HG03039 (cell line): Measurements from ENCODE around the gene STX19.
"Not testable (repeated sequence)": the region's sequence is repeated elsewhere in the genome, so short reads cannot be mapped to it uniquely, and the experiment has no call there.

ENCODE experiments used
- ATAC-seq: cut with Tn5 transposase; IDR thresholded peaks from one replicate; pipeline ENCODE4 v1.9.1; 2021; ENCODE audit warnings: mild to moderate bottlenecking, moderate library complexity; ENCODE audit not compliant: unreplicated experiment

Gene STX19, protein sequence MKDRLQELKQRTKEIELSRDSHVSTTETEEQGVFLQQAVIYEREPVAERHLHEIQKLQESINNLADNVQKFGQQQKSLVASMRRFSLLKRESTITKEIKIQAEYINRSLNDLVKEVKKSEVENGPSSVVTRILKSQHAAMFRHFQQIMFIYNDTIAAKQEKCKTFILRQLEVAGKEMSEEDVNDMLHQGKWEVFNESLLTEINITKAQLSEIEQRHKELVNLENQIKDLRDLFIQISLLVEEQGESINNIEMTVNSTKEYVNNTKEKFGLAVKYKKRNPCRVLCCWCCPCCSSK

DNA sequence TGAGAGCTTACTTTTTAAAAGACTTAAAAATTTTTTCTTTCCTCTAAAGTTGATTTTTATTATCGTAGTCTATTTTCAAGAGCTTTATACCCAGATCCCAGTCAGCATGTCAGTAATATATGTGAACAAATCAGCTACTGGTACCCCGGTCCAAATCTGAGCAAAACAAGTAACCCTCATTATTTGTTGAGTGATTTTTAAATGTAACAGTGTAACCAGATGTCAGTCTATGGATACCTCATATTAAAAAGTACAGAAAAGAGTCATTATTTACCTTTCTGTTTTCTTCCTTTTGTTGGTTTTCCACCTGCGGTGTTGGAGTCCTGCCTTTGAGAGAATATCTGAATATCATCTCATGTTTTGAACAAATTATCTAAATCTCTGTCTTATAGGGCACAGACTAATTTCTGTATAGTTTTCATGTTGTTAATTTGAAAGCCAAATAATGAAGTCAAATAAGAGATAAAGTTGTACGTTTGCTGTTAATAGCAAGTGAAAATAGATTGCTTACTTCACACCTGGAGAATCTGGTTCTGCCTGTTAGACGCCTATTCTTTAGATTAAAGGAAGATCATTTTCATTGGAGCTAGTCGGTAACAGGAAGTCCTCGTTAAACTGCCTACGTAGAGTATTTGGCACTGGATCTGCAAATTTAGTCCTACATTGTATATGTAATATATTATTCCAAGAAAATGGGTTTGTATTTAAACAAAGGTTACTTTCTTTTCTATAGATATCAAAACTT lies at the start of gene STX19:
Gene STX19 (minus strand): TSS at position 505 of the 745 bp plus-strand sequence. CDS start 13,328 bp downstream, outside the sequence.
- ATAC-seq: no peak

DNA sequence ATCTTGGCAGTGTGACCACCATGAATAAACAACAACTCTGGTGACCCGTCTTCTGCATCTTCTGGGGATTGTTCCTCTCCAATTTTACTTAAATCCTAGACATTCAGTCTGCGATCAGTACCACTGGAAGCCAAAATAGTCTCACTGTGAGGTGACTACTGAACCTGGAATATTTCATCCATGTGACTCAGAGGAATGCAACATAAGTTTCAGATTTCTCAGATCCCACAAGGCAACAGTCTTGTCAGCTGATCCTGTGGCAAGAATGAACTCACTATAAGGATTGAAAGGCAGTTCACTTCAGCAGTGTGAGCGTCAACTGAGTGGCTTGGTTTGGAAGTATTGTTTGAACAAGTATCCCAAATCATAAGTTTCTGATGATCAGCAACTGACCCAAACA lies 47.7 kb upstream of the STX19 start:
- ATAC-seq: no peak

DNA sequence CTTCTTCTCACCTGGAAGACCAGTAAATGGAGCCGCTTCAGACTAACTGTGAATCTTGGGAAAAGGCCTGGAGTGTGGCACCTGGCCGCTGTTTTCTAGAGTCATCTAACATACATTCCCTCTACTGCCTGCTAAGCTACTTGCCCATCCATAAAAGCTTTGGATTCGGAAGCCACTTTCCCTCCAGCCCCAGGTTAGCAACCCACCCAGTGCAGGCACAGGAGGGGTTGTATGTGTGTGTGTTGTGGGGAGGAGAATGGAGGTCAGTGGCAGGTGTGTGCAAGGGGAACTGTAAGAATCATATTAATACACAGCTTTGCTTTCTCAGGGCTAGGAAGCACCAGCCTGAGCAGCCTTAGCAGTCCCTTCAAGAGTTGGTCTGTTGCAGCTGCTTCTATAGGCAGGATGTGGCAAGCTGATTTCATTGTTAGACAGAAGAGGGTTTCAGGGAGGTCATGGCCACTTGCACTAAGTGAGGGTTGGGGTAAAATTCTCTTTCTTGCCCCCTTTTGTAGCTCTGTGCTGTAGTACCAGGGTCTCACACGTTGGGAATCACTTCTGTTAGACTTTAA lies 43.4 kb upstream of the STX19 start:
- peak; percentile 57 for ATAC-seq

DNA sequence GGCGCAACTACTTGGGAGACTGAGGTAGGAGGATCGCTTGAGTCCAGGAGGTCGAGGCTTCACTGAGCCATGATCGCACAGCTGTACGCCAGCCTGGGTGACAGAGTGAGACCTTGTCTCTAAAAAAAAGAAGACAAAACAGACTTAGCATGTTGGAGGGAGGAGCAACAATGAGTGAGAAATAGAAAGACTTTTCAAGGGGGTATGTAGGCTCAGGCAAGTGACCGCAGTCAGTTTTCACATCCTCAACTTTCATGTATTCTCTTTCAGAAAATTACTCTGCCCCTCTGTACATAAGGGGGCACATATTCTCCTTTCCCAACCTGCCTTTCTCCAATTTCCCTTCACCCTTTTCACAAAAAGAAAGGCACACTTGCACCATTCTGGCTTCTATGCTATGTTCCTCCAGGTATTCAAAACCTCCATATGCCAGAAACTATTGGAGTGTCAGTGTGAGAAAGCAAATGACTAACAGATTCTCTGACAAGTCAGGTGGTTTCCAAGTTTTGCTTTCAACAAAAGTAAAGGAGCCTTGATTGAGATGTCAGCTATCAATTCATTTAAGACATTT lies 42.0 kb upstream of the STX19 start:
- ATAC-seq: peak; percentile 52

DNA sequence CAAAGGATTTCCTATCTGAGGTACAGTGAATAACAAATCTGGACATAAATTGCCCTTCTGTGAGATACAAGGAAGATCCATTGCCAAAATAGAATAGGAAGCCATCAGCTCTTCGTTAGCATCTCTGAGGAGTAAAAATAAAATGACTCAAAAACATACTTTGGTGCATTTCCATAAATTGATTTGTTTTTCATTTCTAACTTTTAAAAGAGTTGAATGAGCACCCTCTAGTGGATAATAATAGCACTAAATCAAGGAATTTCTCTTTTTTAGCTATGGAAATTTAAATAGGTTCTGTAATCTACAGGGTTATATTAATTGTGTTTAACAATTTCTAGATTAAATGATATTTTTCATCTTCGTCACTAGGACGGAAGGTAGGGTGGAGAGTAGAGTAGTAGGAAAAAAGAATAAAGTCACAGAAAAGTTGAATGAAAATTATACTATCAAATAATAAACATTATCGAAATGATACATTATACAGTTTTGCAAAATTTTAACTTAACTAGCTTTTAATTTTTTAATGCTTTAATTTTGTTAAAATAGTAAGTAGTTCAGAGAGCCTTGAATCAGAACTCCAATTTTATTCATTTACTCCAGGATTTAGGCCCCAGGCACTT lies 40.9 kb upstream of the STX19 start:
- no peak for ATAC-seq

DNA sequence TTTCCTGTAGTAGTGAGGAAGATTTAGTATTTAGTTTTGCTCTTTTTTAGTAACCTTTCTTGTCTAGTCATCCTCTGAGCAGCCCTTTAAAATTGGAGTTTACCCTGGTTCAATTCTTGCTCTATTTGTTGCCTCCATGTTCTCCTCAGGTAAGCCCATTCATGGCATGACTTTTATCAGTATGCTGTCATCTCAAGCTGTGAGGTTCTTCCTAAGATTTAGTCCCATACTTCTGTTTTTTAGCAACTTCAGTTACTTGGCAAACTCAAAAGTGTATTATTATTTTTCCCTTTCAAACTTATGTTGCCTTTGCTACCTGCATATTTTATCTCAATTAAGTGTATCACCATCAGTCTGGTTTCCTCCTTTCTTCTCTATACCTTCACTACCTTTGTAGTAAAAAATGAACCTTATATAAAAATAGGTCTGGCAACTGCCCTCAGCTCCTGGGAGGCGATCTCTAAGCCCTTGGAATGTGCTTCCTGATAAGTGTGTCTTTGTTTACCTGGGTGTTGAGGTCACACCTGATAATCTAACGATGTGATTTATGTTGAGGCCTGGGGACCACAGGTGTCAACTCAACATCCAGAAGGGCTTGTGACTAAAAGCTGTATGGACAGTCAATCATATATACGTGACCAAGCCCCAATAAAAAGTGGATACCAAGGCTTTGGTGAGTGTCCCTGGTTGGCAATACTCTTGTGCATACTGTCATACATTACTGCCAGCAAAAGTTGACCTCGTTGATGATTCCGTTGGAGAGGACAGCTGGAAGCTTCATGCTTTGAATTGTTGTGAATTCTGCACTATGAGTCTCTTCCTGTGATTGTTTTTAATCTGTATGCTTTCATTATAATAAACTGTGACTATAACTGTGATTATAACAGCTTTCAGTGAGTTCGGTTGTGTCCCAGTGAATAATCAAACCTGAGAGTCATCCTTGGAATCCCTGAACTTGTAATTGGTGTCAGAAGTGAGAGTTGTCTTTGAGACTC lies 38.4 kb upstream of the STX19 start:
- no peak for ATAC-seq

DNA sequence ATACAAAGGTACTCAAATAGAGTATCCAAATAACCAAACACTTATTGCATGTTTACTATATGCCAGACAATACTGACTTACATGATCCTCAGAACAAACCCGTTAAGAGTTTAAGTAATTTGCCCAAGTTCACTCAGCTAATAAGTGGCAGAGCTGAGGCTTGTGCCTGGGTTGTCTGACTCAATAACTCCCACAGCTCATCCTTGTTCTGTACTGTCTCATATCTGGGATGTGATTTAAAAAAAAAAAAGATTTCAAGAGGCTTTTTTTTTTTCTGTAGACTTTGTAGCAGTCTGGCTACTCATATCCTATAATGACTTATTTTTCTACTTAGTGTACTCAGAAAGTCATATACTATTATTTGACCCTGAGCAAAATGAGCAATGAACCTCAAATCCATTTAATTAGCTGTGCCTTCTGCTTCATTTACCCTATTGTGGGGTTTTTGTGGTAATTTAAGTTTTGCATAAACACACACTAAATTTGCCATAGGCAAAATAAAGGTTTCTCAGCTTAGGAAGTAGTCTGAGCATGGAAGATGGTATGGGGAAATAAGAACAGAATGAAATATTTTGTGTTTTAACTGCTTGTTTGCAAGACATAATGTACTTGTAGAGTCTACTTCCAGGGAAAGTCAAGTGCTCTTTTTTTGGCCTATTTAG lies 37.6 kb upstream of the STX19 start:
- no peak for ATAC-seq

DNA sequence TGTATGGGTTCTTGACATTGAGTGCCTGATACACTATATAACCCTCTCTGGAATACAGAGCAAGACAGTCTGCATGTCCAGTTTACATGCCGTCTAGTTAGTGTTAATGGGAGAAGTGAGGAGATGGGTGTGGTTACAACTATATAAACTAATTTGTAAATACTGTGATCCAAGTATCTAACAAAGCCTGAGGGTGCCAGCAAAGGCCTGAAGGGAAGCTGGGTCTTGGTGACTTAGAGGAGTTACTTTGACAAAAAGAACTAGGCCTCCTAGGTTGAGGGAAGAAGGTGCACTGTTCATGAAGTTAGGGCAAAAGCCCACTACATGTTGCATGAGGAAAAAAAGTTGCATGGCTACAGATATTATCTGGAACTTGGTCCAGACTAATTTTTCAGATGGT lies 36.7 kb upstream of the STX19 start:
- ATAC-seq: no peak

DNA sequence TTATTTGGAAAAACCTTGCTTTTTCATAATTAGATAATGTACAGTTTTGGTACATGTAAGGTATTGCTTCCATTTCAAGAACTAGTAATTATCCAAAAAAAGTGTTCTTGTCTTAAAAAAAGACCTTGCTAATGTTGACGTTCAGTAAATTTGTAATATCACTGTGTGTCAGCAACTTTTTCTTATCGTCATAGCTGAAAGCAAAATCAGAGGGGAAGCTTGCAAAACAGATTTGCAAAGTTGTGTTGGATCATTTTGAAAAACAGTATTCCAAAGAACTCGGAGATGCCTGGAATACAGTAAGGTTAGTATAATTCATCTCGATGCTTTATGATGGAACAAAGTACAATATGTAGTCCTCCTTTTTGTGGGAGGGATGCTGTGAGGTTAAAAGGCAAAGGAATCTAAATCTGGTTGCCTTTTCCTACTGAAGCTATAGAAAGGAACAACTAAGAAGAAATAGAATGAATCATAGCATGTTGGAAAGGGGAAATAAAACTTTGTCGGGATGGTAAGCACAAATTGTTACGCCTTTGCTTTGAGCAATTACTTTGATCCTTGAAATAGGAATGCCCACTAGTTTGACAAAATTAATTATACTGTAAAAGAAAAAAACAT lies 36.0 kb upstream of the STX19 start:
- no peak for ATAC-seq

DNA sequence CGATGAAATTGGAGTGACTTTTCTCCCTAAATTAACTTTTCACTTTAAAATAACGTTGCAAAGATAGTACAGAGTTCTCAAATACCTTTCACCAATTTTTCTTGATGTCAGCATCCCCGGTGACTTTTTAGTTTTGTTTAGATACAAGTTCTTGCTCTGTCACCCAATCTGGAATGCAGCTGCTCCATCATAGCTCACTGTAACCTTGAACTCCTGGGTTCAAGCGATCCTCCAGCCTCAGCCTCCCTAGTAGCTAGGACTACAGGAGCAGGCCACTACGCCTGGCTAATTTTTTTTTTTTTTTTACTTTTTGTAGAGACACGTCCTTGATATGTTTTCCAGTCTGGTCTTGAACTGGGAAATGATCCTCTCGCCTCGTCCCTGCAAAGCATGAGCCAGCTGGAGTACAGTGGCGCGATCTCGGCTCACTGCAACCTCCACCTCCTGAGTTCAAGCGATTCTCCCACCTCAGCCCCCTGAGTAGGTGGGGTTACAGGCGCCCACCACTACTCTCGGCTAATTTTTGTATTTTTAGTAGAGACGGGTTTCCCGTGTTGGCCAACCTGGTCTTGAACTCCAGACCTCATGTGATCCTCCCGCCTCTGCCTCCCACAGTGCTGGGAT lies 35.2 kb upstream of the STX19 start:
- no peak for ATAC-seq

DNA sequence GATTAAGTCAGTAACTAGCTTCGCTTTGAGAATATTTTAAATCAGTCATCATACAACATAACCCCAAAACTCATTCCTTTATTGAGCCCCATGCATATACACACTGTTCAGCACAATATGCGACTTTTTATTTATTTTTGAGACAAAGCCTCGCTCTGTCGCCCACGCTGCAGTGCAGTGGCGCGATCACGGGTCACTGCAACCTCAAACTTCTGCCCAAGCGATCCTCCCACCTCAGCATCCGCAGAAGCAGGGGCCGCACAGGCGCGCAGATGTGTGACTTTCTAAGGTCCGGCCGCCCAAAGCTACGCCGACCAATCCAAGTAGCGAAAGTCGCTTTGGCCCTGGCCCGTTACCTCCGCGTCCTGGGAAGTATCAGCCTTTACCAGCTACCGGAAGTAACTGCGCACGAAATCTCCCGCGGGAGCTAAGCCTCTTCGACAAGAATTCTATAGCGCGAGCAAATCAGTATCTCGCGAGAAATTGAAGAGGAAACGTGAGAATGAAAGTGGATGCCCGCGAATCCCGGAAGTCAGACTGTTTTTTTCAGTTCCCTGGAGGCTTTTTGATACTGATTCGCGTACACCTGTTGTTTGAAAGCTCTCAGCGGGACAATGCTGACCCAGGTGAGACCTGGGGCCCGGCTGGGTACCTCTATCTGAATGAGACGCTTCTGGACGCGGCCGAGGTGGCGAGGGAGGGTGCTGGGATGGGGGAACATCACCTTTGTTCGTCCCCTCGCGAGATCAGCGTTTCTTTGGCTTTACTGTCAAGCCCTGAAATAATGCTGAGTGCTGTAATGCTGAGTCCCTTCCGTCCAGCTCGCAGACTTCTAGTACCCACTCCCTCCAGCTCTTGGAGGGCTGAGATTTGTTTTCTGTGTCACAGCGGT lies 34.4 kb upstream of the STX19 start, which contains the start of the genes DHFR2 and NSUN3:
Gene DHFR2 (minus strand): TSS at position 404 of the 892 bp plus-strand sequence. CDS start 1,405 bp downstream, outside the sequence.
Gene NSUN3 (plus strand): TSS at position 549 of the 892 bp plus-strand sequence. CDS start 66 bp downstream, at position 615.
- ATAC-seq: peak; percentile 95

DNA sequence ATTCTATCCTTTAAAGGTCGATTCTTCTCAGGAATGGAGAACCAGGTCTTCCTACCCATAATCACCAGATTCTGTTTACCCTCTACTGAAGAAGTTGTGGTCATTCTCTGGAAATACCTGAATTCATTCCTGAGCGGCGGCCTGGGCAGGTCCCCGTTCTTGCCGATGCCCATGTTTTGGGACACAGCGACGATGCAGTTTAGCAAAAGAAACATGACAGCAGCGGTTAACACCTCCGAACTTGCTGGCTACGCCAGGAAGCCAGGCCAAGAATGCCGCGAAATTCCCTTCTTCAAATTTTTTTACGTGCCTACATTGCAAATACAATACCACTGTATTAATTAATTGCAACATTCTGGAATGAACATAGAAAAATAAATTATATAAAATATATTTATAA lies 32.9 kb upstream of the STX19 start:
- ATAC-seq: no peak

DNA sequence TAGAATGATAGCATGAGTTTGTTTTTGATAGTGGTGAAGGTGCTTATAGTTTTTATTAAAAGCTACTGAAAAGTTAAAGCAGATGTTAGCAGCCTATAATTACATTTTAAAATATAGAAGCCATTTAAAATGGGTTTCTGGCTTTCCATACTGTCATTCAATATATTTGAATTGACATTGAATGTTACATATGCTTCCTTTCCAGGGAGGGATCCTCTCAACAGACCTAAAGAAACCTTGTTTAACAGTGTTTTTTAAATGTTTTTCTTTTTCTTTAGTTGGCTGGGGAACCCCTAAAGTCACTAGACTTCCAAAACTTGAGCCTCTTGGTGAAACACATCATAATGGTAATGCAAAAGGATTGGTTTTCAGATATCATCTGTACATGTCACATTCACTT lies 22.1 kb upstream of the STX19 start:
- no peak for ATAC-seq

DNA sequence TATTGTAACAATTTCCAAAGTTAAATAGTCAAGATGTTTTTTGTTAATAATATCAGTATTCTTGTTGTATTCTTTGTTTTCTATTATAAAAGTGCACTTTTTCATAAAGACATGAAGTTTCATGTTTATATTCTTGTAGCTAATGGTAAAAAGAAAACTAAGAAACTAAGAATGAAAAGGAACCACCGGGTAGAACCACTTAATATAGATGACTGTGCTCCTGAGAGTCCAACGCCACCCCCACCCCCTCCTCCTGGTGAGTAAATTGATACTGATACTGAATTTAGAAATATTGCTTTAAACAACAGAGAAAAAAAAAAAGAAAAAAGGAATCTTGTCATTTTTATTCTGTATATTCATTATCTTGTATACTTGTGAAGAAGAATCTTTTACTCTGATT lies 20.9 kb upstream of the STX19 start:
- ATAC-seq: no peak

DNA sequence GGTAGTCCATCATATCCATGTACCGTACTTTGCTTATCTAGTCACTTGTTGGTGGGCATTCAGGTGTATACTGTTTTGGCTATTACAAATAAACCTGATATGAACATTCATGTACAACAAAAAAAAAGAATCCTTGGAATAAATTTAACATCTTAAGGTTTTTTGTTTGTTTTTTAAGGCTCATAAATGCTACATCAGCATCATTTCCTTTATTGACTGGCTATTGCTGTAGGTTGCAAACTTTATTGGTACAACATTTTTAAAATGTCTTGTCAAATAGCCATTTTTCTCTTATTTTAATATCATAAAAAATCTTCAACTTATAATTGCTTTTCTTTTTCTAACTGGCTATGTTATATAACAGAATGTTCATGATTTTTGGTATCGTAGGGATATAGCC lies 18.1 kb upstream of the STX19 start:
- no peak for ATAC-seq

DNA sequence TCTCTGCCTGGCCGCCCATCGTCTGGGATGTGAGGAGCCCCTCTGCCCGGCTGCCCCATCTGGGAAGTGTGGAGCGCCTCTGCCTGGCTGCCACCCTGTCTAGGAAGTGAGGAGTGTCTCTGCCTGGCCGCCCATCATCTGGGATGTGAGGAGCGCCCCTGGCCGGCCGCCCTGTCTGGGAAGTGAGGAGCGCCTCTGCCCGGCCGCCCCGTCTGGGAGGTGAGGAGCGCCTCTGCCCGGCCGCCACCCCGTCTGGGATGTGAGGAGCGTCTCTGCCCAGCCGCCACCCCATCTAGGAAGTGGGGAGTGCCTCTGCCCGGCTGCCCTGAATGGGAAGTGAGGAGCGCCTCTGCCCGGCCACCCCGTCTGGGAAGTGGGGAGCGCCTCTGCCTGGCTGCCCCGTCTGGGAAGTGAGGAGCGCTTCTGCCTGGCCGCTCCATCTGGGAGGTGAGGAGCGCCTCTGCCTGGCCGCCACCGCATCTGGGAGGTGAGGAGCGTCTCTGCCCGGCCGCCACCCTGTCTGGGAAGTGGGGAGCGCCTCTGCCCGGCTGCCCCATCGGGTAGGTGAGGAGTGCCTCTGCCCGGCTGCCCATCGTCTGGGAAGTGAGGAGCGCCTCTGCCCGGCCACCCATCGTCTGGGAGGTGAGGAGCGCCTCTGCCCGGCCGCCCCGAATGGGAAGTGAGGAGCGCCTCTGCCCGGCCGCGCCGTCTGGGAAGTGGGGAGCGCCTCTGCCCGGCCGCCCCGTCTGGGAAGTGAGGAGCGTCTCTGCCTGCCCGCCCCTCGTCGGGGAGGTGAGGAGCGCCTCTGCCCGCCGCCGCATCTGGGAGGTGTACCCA lies 15.9 kb upstream of the STX19 start:
- not testable (repeated sequence) for ATAC-seq

DNA sequence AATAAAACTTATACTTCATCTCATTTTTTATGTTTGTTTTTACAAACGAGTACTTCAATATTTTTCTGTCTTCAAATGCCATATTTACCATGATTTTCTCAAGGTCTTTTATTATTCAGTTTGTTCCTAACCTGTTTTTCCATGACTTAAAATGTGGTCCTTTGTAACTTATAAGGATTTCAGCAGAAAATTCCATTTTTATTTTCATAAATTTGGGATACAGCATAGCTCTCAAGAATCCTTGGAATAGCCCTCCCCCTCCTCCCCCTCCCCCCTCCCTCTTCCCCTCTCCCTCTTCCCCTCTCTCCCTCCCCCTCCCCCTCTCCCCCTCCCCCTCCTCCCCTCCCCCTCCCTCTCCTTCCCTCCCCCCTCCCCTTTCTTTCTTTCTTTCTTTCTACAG lies 14.9 kb upstream of the STX19 start:
- ATAC-seq: no peak
